GM19193 (cell line): ENCODE results near the gene PRR33.

Source experiments
- POLR2A ChIP-seq: IDR thresholded peaks from 4 replicates; pipeline ENCODE4 v1.6.1; 2011; ENCODE audit not compliant: insufficient read depth, insufficient read length; ENCODE audit errors: extremely low read depth

Gene PRR33

DNA sequence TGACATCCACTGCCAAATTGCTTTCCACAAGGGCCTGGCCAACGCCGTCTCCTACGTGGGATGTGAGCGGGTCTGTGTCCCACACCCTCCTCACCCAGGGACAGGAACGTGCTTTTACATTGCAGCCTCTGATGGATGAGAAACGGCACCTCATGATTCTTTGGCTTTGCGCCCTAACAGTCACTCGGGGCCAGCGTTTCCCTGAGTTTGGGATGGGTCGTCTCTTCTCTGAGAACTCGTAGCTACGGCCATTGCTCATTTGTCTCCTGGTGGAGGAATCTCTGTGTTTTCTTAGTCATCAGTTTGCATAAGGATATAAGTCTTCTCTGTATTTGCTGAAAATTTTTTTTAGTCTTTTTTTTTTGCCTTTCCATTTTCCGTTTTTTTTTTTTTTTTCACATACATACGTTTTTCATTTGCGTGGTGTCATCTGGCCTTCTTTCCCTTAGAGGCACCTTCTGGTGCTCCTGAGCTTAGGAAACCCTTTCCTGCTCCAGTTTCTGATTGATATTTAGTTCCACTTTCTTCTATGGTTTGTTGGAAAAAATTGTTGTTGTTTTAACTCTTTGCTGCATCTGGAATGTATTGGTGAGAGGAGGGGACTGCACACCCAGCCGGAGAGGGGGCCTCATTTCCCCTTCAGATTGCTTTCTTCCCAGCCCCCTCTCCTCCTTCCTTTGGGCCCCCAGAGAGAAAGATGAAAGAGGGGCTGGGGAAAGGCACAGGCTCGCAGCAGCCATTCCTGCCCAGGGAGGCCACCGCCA lies 39.8 kb upstream of the PRR33 start:
- TF ChIP-seq POLR2A, result no peak

DNA sequence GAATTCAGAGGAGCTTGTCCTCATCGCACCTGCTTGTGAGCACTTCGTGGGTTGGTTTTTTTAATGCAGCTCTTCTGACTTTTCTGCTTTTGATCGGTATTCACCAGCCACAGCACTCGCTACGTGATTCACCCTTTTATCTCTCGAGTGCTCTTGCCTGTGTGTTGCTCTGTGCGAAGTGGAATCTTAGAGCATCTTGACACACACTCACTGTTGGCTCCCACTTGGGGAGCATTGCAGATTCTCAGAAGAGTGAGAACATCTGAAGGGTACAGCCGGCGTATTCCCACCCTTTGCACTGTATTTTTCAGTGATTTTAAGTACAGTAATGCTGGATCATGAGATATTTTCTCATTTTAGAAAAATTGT lies 38.8 kb upstream of the PRR33 start:
- no peak for TF ChIP-seq POLR2A

GRCh38 chr11:1929621-1930461 lies 38.1 kb upstream of the PRR33 start:
- no peak for TF ChIP-seq POLR2A

- TF ChIP-seq POLR2A, result no peak
These were observed 37.3 kb upstream of the PRR33 start for GRCh38 chr11:1928891-1929541.

- no peak for TF ChIP-seq POLR2A
These were observed 36.8 kb upstream of the PRR33 start for GRCh38 chr11:1928470-1928890.

DNA sequence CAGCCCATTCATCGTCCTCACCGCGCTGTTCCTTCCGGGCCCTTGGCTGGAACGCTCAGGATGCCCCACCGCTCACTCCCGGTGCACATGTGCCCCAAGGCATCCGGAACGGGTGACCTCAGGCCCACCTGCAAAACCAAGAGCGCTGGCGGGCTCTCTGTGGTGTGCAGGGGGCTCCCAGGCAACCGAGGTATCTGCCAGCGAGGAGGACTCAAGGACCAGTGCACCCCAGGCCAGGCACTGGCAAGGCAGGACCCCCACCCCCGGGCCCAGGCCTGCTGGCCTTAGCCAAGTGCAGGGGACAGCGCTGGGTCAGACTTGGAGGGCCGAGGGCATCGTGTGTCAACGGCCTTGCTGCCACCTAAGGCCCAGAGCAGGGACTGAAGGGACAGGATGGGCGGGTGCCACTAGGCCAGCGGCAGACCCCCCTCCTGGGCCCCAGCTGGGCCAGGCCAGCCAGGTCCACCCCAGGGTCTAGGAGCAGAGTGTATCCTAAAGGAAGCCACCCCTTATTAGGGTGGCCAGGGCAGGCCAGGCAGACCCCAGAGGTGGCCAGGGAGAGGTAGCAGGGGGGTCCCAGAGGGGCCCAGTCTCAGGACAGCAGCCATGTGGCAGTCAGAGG lies 36.3 kb upstream of the PRR33 start:
- TF ChIP-seq POLR2A, result no peak

GRCh38 chr11:1927026-1927847 lies 35.5 kb upstream of the PRR33 start:
- TF ChIP-seq POLR2A, result no peak

DNA sequence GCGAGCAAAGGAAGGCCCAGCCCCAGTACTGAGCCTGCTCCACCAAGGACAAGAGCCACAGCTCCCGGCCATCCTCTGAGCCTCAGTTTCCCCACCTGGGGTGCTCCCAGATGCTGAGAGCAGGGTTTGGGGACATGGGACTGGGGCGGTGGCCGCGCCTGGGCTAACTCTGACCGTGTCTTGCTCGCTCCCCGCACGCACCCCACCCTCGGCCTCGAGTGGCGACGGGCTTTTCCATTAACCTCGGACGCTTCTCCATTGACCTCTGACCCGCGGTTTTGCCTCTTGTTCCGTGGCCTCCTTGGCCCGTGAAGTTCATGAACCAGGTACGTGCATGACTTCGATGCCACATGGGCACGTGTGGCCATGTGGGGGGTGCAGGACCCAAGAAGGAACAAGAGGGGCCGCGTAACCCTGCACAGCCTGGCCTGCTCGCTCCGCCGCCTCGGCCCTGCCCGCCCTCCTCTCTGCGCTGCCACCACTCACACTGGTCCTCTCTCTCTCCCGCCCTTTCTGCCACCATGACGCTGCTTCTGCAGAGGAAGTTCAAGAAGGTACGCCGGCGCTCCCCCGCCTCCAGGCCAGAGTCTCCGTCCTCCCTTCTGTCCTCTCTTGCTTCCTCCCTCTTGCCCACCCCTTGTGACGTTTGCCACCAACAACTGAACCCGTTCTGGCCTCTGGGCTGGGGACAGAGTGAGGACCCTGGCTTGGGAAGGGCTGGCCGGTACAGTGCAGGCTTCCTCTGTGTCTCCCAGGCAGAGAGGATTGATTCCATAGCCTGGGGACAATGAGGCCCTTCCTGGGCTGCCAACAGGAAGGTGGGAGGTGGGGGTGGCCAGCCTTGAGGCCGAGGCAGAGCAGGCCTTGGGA lies 34.7 kb upstream of the PRR33 start:
- TF ChIP-seq POLR2A, result no peak

GRCh38 chr11:1925373-1926155 lies 33.9 kb upstream of the PRR33 start:
- TF ChIP-seq POLR2A, result no peak

GRCh38 chr11:1924646-1925372 lies 33.1 kb upstream of the PRR33 start:
- TF ChIP-seq POLR2A, result no peak

DNA sequence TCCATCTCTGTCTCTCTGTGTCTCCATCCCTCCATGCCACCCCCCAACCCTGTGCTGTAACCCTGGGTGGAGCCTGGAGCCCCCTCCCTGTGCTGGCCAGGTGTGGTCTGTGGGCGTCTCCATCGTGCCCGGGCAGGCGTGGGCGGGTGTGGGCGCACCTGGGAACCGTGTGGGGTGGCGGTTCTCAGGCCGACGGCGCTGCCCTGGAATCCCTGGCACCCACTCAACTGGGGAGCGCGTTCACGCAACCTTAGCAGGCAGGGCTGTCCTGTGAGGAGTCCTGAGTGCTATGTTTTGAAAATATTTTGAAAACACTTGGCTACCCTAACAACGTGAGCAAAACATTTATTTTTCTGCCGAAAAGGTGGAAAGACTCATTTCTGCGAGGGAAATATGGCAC lies 32.5 kb upstream of the PRR33 start:
- TF ChIP-seq POLR2A, result no peak
